HEK293T (cell line): ENCODE results near the gene FHOD3.
"Not testable (repeated sequence)": the region's sequence is repeated elsewhere in the genome, so short reads cannot be mapped to it uniquely, and the experiment has no call there.

Experiments
- CTCF ChIA-PET: fragments of 350-600 bp; formaldehyde crosslinking; extraction: SDS; loops from one replicate; lab custom pipeline; 2021; ENCODE audit warnings: antibody characterized with exemption, inconsistent platforms; lab: Yijun Ruan, JAX
- POLR2A ChIA-PET: fragments of 350-600 bp; formaldehyde crosslinking; extraction: SDS; loops from one replicate; lab custom pipeline; 2020; ENCODE audit warnings: antibody characterized with exemption, inconsistent platforms; lab: Yijun Ruan, JAX
- DNase-seq: peaks from one replicate; pipeline ENCODE4 v3.0.0; 2012; ENCODE audit warnings: mixed read lengths; ENCODE audit errors: extremely low spot score
- ARNT ChIP-seq: fragments of 450-650 bp; IDR thresholded peaks from 2 replicates; pipeline ENCODE4 v1.6.1; 2017; ENCODE audit warnings: mild to moderate bottlenecking
- BHLHE40 ChIP-seq: fragments of 450-650 bp; IDR thresholded peaks from 2 replicates; pipeline ENCODE4 v1.6.1; 2016; ENCODE audit warnings: mild to moderate bottlenecking, moderate library complexity, borderline replicate concordance
- CTBP1 ChIP-seq: fragments of 450-650 bp; IDR thresholded peaks from 2 replicates; pipeline ENCODE4 v1.6.1; 2016; ENCODE audit warnings: borderline replicate concordance
- ELF4 ChIP-seq: fragments of 450-650 bp; IDR thresholded peaks from 2 replicates; pipeline ENCODE4 v1.6.1; 2017; ENCODE audit warnings: antibody characterized with exemption
- FOXA1 ChIP-seq: fragments of 450-650 bp; IDR thresholded peaks from 2 replicates; pipeline ENCODE4 v1.6.1; 2016; ENCODE audit warnings: mild to moderate bottlenecking
- FOXK2 ChIP-seq: fragments of 450-650 bp; IDR thresholded peaks from 2 replicates; pipeline ENCODE4 v1.6.1; 2016; ENCODE audit warnings: mild to moderate bottlenecking
- FOXM1 ChIP-seq: fragments of 450-650 bp; IDR thresholded peaks from 2 replicates; pipeline ENCODE4 v1.6.1; 2017; ENCODE audit warnings: mild to moderate bottlenecking, borderline replicate concordance
- HDGF ChIP-seq: fragments of 450-650 bp; IDR thresholded peaks from 2 replicates; pipeline ENCODE4 v1.6.1; 2017; ENCODE audit warnings: antibody characterized with exemption, borderline replicate concordance
- L3MBTL2 ChIP-seq: fragments of 450-650 bp; conservative IDR thresholded peaks from 2 replicates; pipeline ENCODE4 v1.6.1; 2016; ENCODE audit warnings: mild to moderate bottlenecking
- LEF1 ChIP-seq: fragments of 450-650 bp; IDR thresholded peaks from 2 replicates; pipeline ENCODE4 v1.6.1; 2017; ENCODE audit warnings: mild to moderate bottlenecking, borderline replicate concordance
- NFRKB ChIP-seq: fragments of 450-650 bp; IDR thresholded peaks from 2 replicates; pipeline ENCODE4 v1.6.1; 2016; ENCODE audit warnings: mild to moderate bottlenecking, moderate library complexity
- SP1 ChIP-seq: fragments of 450-650 bp; IDR thresholded peaks from 2 replicates; pipeline ENCODE4 v1.6.1; 2017
- SUZ12 ChIP-seq: fragments of 450-650 bp; IDR thresholded peaks from 2 replicates; pipeline ENCODE4 v1.6.1; 2016; ENCODE audit warnings: mild to moderate bottlenecking
- TARDBP ChIP-seq: fragments of 450-650 bp; IDR thresholded peaks from 2 replicates; pipeline ENCODE4 v1.6.1; 2016
- ZNF384 ChIP-seq: fragments of 450-650 bp; IDR thresholded peaks from 2 replicates; pipeline ENCODE4 v1.6.1; 2016
- TF ChIP-seq, protein P1 (sequence below): fragments of 450-650 bp; IDR thresholded peaks from 2 replicates; pipeline ENCODE4 v1.6.1; 2016

FHOD3 gene

DNA sequence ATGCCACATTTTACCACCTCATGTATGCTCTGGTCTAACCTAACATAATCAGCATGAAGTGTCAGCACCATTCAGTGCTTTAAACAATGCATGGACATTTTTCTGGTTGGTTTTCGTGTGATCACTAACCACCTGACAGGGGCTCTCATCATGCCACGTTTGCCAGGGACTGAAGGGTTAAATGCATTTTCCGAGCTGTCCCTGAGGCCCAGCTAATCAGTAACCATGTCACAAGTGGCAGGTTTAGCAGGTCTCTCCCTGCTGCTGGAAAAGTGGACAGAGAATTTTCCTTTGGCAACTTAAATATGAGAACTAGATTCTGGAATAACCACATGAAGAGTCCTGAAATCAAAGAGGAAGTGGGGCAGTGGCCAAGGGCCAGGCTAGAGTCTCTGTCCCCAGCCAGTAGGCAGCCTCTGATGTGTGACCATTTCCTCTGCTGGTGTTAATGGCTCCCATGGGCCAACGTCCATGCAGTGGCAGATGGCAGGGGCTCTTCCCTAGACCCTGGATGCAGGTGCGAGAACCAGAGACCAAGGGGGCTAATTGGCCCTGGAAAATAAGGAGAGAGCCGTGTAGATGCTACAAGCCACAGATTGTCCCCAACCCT is 461.8 kb downstream of the FHOD3 start:
- CTCF ChIA-PET: interaction anchor here (2.7 kb wide), 1 partner anchor 72 kb away, joined by 12 read pairs; no protein-coding TSS in a partner anchor
- POLR2A ChIA-PET: no interaction called here
- DNase-seq: no peak
- TF ChIP-seq ELF4 (no peak), FOXK2 (no peak), NFRKB (no peak), HDGF (no peak), FOXA1 (no peak), L3MBTL2 (no peak), ZNF384 (no peak), ARNT (no peak), SUZ12 (no peak), LEF1 (no peak), CTBP1 (no peak), SP1 (no peak)

DNA sequence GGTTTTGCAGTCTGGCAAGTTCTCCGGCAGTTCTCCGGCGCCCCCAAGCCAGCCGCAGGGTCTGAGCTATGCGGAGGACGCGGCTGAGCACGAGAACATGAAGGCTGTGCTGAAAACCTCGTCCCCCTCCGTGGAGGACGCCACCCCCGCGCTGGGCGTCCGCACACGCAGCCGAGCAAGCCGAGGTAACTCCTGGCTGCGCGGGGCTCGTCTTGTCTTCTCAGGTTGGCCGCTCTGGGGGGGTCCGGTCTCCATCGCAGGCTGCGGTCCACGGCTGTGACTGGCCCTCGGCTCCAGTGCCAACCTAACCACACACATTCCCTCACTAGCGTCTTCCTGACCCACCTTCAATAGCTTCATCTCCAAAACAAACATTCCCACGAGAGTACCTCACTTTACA is 463.1 kb downstream of the FHOD3 start:
- ChIA-PET POLR2A (no interaction called here), CTCF (interaction anchor here (0.5 to 2.7 kb wide), 3 partner anchors 8 to 866 kb away, joined by 3 to 12 read pairs (median 5); no protein-coding TSS in a partner anchor)
- no peak for DNase-seq
- no peak for TF ChIP-seq SUZ12
- no peak for TF ChIP-seq L3MBTL2
- TF ChIP-seq FOXM1: no peak
- TF ChIP-seq CTBP1: no peak
- TF ChIP-seq SP1: no peak
- TF ChIP-seq FOXA1: no peak
- no peak for TF ChIP-seq ARNT
- TF ChIP-seq TARDBP: no peak
- no peak for TF ChIP-seq BHLHE40
- TF ChIP-seq ZNF384: no peak
- TF ChIP-seq NFRKB: no peak
- TF ChIP-seq, protein P1, sequence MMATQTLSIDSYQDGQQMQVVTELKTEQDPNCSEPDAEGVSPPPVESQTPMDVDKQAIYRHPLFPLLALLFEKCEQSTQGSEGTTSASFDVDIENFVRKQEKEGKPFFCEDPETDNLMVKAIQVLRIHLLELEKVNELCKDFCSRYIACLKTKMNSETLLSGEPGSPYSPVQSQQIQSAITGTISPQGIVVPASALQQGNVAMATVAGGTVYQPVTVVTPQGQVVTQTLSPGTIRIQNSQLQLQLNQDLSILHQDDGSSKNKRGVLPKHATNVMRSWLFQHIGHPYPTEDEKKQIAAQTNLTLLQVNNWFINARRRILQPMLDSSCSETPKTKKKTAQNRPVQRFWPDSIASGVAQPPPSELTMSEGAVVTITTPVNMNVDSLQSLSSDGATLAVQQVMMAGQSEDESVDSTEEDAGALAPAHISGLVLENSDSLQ: no peak
- no peak for TF ChIP-seq FOXK2
- no peak for TF ChIP-seq HDGF
- no peak for TF ChIP-seq ELF4
- TF ChIP-seq LEF1: no peak

DNA sequence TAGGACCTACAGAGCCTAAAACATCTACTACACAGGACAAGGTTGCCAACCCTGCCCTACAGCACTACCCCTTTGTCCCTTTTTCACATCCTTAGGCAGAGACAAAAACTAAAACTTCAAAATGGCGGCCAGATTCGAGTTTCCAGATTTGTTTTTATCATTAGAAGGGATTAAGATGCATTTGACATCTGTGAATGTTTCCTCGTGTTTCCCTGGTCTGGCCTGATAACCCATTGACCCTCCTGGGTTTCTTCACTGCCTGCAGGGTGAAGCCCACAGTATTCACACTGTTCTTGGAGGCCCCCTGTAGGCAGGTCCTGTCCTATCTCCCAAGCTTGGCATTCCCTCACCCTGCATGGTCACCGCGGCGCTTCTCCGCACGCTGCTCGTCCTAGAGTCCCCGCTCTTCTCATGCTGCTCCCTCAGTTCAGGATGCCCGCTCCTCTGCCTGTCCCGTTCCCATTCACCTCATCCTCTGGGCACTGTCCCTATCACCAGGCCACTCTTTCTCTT is 463.7 kb downstream of the FHOD3 start:
- TF ChIP-seq, protein P1: no peak
- TF ChIP-seq HDGF (no peak), ZNF384 (no peak), SUZ12 (no peak), ARNT (no peak), CTBP1 (no peak), TARDBP (no peak), L3MBTL2 (no peak), SP1 (no peak)
- ChIA-PET CTCF (interaction anchor here (2.7 kb wide), 1 partner anchor 74 kb away, joined by 12 read pairs; no protein-coding TSS in a partner anchor), POLR2A (no interaction called here)
- no peak for DNase-seq

DNA sequence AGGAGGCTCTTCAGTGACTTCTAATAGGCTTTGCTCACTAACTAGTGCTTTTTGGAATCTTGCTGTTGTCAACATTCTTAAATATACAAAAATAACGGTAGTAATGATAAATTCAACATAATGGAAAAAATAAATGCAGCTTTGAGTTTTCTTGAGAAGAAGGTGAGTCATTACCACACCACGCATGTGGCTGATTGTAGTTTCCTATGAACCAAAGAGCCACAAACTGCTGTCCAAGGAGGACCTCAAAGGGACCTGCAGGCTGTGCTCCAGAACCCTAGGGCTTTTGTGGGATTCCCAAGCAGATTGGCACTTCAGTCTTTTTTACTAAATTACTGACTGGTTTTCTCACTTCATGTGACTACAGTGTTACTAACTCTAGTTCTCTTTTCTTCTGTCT is 464.6 kb downstream of the FHOD3 start:
- ChIA-PET CTCF (no interaction called here), POLR2A (no interaction called here)
- no peak for DNase-seq
- TF ChIP-seq ELF4: no peak
- TF ChIP-seq, protein P1: no peak
- no peak for TF ChIP-seq SUZ12
- no peak for TF ChIP-seq NFRKB
- TF ChIP-seq ARNT: no peak
- TF ChIP-seq FOXK2: no peak
- TF ChIP-seq FOXM1: no peak
- no peak for TF ChIP-seq TARDBP

DNA sequence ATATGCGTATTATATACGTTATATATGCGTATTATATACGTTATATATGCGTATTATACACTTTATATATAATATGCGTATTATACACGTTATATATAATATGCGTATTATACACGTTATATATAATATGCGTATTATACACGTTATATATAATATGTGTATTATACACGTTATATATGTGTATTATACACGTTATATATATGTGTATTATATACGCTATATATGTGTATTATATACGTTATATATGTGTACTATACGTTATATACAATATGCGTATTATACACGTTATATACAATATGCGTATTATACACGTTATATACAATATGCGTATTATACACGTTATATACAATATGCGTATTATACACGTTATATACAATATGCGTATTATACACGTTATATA is 465.5 kb downstream of the FHOD3 start:
- POLR2A ChIA-PET, DNase-seq, CTCF ChIA-PET: not testable (repeated sequence)

DNA sequence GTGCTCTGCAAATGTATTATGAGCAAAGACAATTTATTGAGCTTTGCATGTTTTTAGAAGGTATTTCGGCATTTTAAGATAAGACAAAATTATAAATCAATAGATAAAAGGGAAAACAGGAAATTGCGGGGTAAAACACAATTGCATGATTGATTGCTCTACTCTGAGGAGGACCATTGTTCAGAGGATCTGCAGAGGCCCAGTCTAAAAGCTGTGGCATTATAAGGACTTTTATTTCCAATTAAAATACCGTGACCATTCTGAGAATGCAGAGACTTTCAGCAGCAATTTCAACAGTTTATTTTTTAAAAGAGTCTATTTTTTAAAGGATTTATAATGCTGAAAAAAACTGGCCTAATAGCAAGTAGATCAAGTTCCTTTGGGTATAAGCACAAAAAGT is 469.3 kb downstream of the FHOD3 start:
- ChIA-PET CTCF (no interaction called here), POLR2A (no interaction called here)
- no peak for TF ChIP-seq LEF1
- TF ChIP-seq FOXM1: no peak
- TF ChIP-seq CTBP1: no peak
- DNase-seq: no peak

DNA sequence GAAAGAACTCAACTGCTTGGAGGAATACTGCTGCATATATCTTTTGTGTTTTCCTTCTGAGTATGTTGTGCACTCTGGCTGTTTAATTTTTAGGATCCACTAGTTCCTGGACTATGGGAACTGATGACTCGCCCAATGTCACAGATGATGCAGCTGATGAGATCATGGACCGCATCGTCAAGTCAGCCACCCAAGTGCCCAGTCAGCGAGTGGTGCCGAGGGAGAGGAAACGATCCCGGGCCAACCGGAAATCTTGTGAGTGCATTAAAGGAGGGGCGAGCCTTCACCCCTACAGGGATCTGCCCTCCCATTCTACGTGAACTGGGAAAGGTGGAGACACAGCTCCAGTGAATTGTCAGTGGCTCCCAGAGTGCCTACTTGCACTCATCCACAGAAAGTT is 471.7 kb downstream of the FHOD3 start:
- DNase-seq: no peak
- POLR2A ChIA-PET: no interaction called here
- no peak for TF ChIP-seq NFRKB
- TF ChIP-seq LEF1: no peak
- TF ChIP-seq ARNT: no peak
- TF ChIP-seq HDGF: no peak
- TF ChIP-seq FOXM1: no peak
- TF ChIP-seq SUZ12: no peak
- no peak for TF ChIP-seq FOXA1
- TF ChIP-seq ZNF384: no peak
- CTCF ChIA-PET: interaction anchor here (1.3 kb wide), 1 partner anchor 81 kb away, joined by 3 read pairs; no protein-coding TSS in a partner anchor
